DMS153 treated with DMSO at 0.1 percent for 48 hours (cell line): Measurements from ENCODE around the gene CENPA.

ENCODE experiments used
- DNase-seq: peaks from one replicate; lab custom pipeline; 2025; ENCODE audit not compliant: unreplicated experiment; lab: John Stamatoyannopoulos, UW

CENPA gene

DNA sequence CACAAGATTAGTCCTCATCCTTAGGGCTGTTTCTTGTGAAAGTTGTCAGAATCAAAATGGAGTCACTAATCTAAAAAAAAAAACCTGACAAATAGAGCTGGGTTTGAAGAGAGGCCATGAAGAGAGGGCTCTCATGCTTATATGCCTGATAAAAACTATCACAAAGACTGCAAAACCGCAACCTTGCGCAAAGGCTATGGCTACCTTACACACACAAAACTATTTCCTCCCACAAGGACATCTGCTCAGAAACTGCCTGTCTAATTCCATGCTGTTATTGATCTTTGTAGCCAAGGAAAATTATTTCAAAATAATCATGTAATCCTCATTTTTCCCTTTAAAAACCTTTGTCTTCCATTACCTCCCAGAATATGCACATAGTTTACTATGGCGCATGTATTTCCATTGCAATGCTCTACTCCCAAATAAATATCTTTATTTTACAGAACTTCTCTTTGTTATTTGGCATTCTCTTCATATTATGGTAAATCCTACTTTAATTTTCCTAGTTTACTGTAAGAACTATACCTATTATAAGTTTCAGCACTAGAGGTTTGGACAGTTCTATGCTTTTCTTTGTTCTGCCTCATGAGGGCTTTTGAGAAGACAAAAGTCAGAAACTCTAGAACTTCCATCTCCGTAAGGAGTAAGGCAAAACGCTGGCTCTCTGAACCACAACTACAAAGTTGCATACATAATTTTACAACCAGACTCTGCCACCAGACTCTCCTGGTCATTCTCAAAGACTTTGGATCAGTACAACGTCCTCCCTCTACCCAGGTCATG is 52.5 kb downstream of the CENPA start:
- no peak for DNase-seq

DNA sequence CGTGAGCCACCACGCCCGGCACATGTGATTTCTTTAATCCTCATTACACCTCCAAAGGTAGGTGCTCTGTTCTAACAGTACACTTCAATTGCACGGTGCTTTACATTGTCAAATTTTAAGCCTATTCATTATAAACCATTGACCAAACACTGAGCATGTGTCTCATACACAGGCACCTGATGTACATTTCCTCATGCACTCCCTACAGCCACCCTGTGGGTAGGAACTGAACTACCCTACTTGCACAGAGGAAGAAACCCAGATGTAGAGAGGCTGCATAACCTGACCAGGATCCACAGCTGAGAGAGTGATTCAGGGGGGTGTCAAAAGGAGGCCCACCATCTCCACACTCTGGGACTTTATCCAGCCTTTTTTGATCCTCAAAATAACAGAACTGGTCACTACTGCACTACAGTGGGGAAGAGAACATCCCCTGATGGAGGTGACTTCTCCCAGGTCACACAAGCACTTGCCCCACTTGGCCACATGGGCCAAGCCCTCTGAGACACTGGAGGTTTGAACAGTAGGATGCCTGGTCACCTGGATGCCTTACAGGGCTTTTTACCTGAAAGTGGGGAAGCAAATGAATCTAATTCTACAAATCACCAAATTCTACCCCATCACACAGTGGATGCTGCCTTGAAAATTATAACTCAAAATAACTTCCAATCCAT is 55.2 kb downstream of the CENPA start:
- DNase-seq, result no peak

DNA sequence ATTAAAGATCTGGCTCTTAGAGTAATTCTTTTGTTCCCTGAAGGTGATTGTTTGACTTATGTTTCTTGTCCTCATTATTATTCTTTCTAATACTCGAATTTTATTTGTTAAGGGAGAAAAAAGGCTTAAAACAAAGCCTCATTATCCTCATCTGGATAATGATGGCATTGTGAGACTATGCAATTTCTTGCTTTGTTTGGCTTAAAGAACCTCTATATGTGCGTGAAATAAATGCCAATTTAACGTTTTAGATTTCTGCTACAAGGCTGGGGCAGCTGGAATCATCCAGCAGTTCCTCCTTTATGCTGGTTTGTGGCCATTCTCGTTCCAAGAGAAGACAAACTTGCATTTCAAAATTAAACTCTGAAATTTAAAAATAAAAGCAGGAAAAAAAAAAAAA is 57.2 kb downstream of the CENPA start:
- no peak for DNase-seq
